ENCODE measurements around the gene VAC14.

DNA sequence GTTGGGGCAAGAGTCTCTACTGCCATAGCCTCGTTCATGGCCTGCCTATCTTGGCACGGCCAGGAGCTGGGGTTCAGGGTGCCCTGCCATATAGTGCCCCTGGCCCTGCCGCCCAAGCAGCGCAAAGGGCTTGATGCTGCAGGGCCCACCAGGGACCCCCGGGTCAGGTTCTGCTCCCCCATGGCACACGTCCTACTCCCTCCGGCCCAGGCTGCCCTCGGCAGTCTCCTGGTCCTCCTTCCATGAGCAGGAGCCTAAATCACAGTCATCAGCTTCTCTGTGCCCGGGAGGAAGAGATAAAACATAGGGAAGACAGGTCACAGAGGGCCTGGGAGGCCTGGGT lies 59.2 kb downstream of the VAC14 start:
- TF ChIP-seq POLR2A (IDR thresholded peaks at IDR 0.05; ENCODE audit: low read depth) (no peak), CTCF (IDR thresholded peaks at IDR 0.05) (no peak), EP300 (IDR thresholded peaks at IDR 0.05) (no peak)

Data from esophagus muscularis mucosa (tissue), 4 donors.